HepG2 (cell line): ENCODE measurements around the gene TNNI2. TPM values are rescaled to one million over a fixed set of nuclear protein-coding genes. Genes with fewer than 3 reads are reported as not detected.

Experiments used
- ATAC-seq: fragments of 200-7000 bp; cut with Tn5 transposase; 3 replicates; pipeline ENCODE4 v1.9.1; 2020; ENCODE audit warnings: mild to moderate bottlenecking, moderate library complexity
- BruUV-seq: library from RNA; stranded (reverse); fragments of 400-500 nt; replicated peaks from 2 replicates; lab custom pipeline; 2021; lab: Mats Ljungman, UMichigan
- CTCF ChIA-PET: fragments of 300-600 bp; formaldehyde crosslinking; extraction: SDS; loops from one replicate; lab custom pipeline; 2021; ENCODE audit warnings: low total read pairs, inconsistent platforms, low intra/inter-chr PET ratio; lab: Yijun Ruan, JAX
- POLR2A ChIA-PET: fragments of 350-600 bp; sonication (Branson Sonifier 250); formaldehyde crosslinking; loops from one replicate; lab custom pipeline; 2020; ENCODE audit warnings: antibody characterized with exemption, inconsistent platforms; lab: Yijun Ruan, JAX
- DNase-seq: peaks from one replicate; pipeline ENCODE4 v3.0.0-alpha.2; 2015; ENCODE audit warnings: low spot score
- FAIRE-seq: peaks from 3 replicates; lab custom pipeline; 2011; peaks lifted over from hg19 to GRCh38; lab: Jason Lieb, UNC
- H2AFZ ChIP-seq: one replicate; pipeline ENCODE4 v1.6.1; 2011; ENCODE audit warnings: low read length, inconsistent platforms
- H3K27ac ChIP-seq: fragments of 300-600 bp; 3 replicates; pipeline ENCODE4 v1.8.0; 2011; ENCODE audit warnings: mixed run types, mild to moderate bottlenecking, mixed read lengths, low read length, inconsistent platforms; ENCODE audit not compliant: insufficient read depth; ENCODE audit errors: extremely low read length
- H3K27me3 ChIP-seq, 2 experiments: fragments of 200-600 bp in 1 of 2; 2 replicates in 1 of 2; 3 replicates in 1 of 2; pipeline versions ENCODE4 v1.6.0 to v1.8.0; 2011; ENCODE audit warnings: low read length in 2 of 2, mild to moderate bottlenecking in 2 of 2, moderate library complexity in 2 of 2, inconsistent platforms in 1 of 2; ENCODE audit not compliant: insufficient read depth in 2 of 2, control insufficient read depth in 1 of 2
- H3K36me3 ChIP-seq, 2 experiments: fragments of 200-600 bp in 1 of 2; replicated peaks in 1 of 2; 2 replicates in 1 of 2; 3 replicates in 1 of 2; pipeline versions ENCODE4 v1.5.1 to v1.8.0; 2011; ENCODE audit warnings: low read length in 2 of 2, inconsistent platforms in 1 of 2; ENCODE audit not compliant: insufficient read depth in 2 of 2, control insufficient read depth in 1 of 2
- H3K4me1 ChIP-seq: 2 replicates; pipeline ENCODE4 v1.5.1; 2012; ENCODE audit warnings: low read length, inconsistent platforms; ENCODE audit not compliant: insufficient read depth
- H3K4me2 ChIP-seq: 2 replicates; pipeline ENCODE4 v1.6.0; 2011; ENCODE audit warnings: low read depth, low read length, inconsistent platforms
- H3K4me3 ChIP-seq, 3 experiments: fragments of 200-600 bp in 1 of 3; sonication (generic), shearing (Covaris generic) in 1 of 3; replicated peaks in 1 of 3; 2 replicates each; pipeline ENCODE4 v1.5.1; 2011 to 2016; ENCODE audit warnings: low read length in 3 of 3, inconsistent platforms in 2 of 3, low read depth in 2 of 3, mild to moderate bottlenecking in 2 of 3, control low read depth in 1 of 3, mixed read lengths in 1 of 3; ENCODE audit not compliant: insufficient read depth in 1 of 3
- H3K79me2 ChIP-seq: one replicate; pipeline ENCODE4 v1.6.1; 2011; ENCODE audit warnings: low read length, inconsistent platforms; ENCODE audit not compliant: insufficient read depth
- H3K9ac ChIP-seq: 2 replicates; pipeline ENCODE4 v1.6.0; 2011; ENCODE audit warnings: mild to moderate bottlenecking, low read depth, low read length, inconsistent platforms; ENCODE audit not compliant: insufficient read depth
- H3K9me3 ChIP-seq: 2 replicates; pipeline ENCODE4 v1.5.1; 2012; ENCODE audit warnings: mild to moderate bottlenecking, low read length
- H4K20me1 ChIP-seq: 2 replicates; pipeline ENCODE4 v1.6.0; 2011; ENCODE audit warnings: inconsistent platforms, mild to moderate bottlenecking, low read length, moderate library complexity; ENCODE audit not compliant: insufficient read depth
- BORCS8-MEF2B ChIP-seq: sonication (generic); formaldehyde crosslinking; IDR thresholded peaks from 2 replicates; pipeline ENCODE4 v1.8.0; 2022; ENCODE audit warnings: mild to moderate bottlenecking, missing genetic modification reagents
- CREM ChIP-seq, 2 experiments: sonication (generic) in 1 of 2; formaldehyde crosslinking in 1 of 2; IDR thresholded peaks; 2 replicates each; pipeline versions ENCODE4 v1.4.0 to v1.6.1; 2016 to 2020; ENCODE audit warnings: antibody characterized with exemption in 1 of 2, mild to moderate bottlenecking in 1 of 2, missing genetic modification reagents in 1 of 2
- CTCF ChIP-seq: sonication (generic); formaldehyde crosslinking; IDR thresholded peaks from 2 replicates; pipeline ENCODE4 v1.5.0; 2020; ENCODE audit warnings: mild to moderate bottlenecking, missing genetic modification reagents, moderate library complexity
- FOXK1 ChIP-seq: sonication (generic); formaldehyde crosslinking; IDR thresholded peaks from 2 replicates; pipeline ENCODE4 v1.4.0; 2020; ENCODE audit warnings: low read depth, missing genetic modification reagents, borderline replicate concordance
- HNRNPL ChIP-seq: fragments of 200-400 bp; formaldehyde crosslinking; IDR thresholded peaks from 2 replicates; pipeline ENCODE4 v1.6.1; 2017; ENCODE audit warnings: mild to moderate bottlenecking, low read depth, low read length
- IRX3 ChIP-seq: sonication (generic); formaldehyde crosslinking; IDR thresholded peaks from 2 replicates; pipeline ENCODE4 v1.8.1; 2023; ENCODE audit warnings: mild to moderate bottlenecking, low read depth, missing genetic modification reagents, borderline replicate concordance
- NFATC3 ChIP-seq: sonication (generic); formaldehyde crosslinking; IDR thresholded peaks from 2 replicates; pipeline ENCODE4 v1.5.1; 2020; ENCODE audit warnings: mild to moderate bottlenecking, missing genetic modification reagents
- NR0B2 ChIP-seq: sonication (generic); formaldehyde crosslinking; IDR thresholded peaks from 2 replicates; pipeline ENCODE4 v1.4.0; 2020; ENCODE audit warnings: mild to moderate bottlenecking, missing genetic modification reagents
- POLR2AphosphoS2 ChIP-seq: IDR thresholded peaks from 2 replicates; pipeline ENCODE4 v1.6.1; 2011; ENCODE audit warnings: low read depth, low read length, improper control_type of control experiment
- STAG1 ChIP-seq: sonication (generic); formaldehyde crosslinking; IDR thresholded peaks from 2 replicates; pipeline ENCODE4 v1.4.0; 2020; ENCODE audit warnings: missing genetic modification reagents
- TERF1 ChIP-seq: sonication (generic); formaldehyde crosslinking; IDR thresholded peaks from 2 replicates; pipeline ENCODE4 v1.8.0; 2022; ENCODE audit warnings: mild to moderate bottlenecking, missing genetic modification reagents, moderate library complexity
- WGBS: methylation state at CpG from one replicate; pipeline ENCODE4 v1.1.6; 2017; ENCODE audit warnings: low lambda C conversion rate; 5-methylcytosine and 5-hydroxymethylcytosine counted together
- in situ Hi-C: cut with HindIII; loops from 2 replicates; pipeline ENCODE4 v1.10.0; 2017; ENCODE audit warnings: low pct_unique_long_range_greater_than_20kb; ENCODE audit not compliant: extremely low pct_ligation_motif_present
- intact Hi-C: fragments of 100-400 bp; cut with micrococcal nuclease; formaldehyde crosslinking; loops from one replicate; pipeline ENCODE4 v1.10.0; 2022; ENCODE audit not compliant: unreplicated experiment
- polyA plus RNA-seq, 8 experiments: library from polyadenylated mRNA; depleted of rRNA in 3 of 8; stranded (reverse) in 7 of 8; unstranded in 1 of 8; fragments of >200 nt; fragmentation: Illumina TruSeq in 4 of 8; extraction: Trizol in 4 of 8; gene quantifications; 2 replicates each; pipeline versions ENCODE4 v1.2.1 to v1.2.3, GENCODE V29; 2011 to 2016; ENCODE audit warnings: low read depth in 4 of 8, missing spikeins in 1 of 8, mixed read lengths in 1 of 8; ENCODE audit not compliant: insufficient read depth in 1 of 8
- total RNA-seq, 5 experiments: library from RNA; depleted of rRNA; stranded (reverse); fragments of >200 nt; fragmentation: Illumina TruSeq; extraction: Trizol; gene quantifications; 2 replicates each; pipeline ENCODE4 v1.2.3, GENCODE V29; 2016; ENCODE audit warnings: low read depth in 1 of 5

The TNNI2 gene
- total and polyA plus RNA-seq, 2 of the 13 experiments (the other 11 are each of a cell fraction or from before 2014, with no cell fraction given), result 7.2 to 12.0 TPM

GRCh38 chr11:1854949-1855885, 16.4 kb downstream of the TNNI2 start:
- no peaks in the 10 kb centered on the region for H3K9me3 ChIP-seq
- no peaks in the 10 kb centered on the region for H3K4me1 ChIP-seq
- ATAC-seq (no peak), DNase-seq (no peak), FAIRE-seq (no peak)
- no peak overlapping the region for H3K27ac ChIP-seq
- H3K27me3 ChIP-seq, result peaks cover 25 to 76% of the 10 kb centered on the region in 2 experiments
- ChIA-PET CTCF (no interaction called here), POLR2A (interaction anchor here (0.5 kb wide), 1 partner anchor 318 kb away, joined by 3 read pairs; no protein-coding TSS in a partner anchor)
- H4K20me1 ChIP-seq, result no peaks in the 10 kb centered on the region
- in situ Hi-C loops (no loop called here), intact Hi-C loops (no loop called here)
- peak; percentile 47 for TF ChIP-seq STAG1 (CRISPR knock-in tag)
- peak; percentile 49 for TF ChIP-seq CTCF (CRISPR knock-in tag)
- TF ChIP-seq BORCS8-MEF2B (CRISPR knock-in tag), result no peak
- no peak overlapping the region for H3K9ac ChIP-seq
- no peaks in the 10 kb centered on the region for H3K36me3 ChIP-seq
- 50% methylated on average over 1 of the region's 26 CpGs for WGBS
- no peaks in the 10 kb centered on the region for H3K79me2 ChIP-seq
- H2AFZ ChIP-seq, result no peak overlapping the region
- H3K4me3 ChIP-seq, result no peak overlapping the region
- BruUV-seq, result no TSS peak
- no peak overlapping the region for H3K4me2 ChIP-seq

GRCh38 chr11:1855886-1856265, 17.1 kb downstream of the TNNI2 start:
- in situ Hi-C loops (no loop called here), intact Hi-C loops (no loop called here)
- Histone ChIP-seq H3K4me1 (no peaks in the 10 kb centered on the region), H3K4me3 (no peak overlapping the region), H2AFZ (no peak overlapping the region), H3K27me3 (peaks cover 22 to 73% of the 10 kb centered on the region in 2 experiments), H3K4me2 (no peak overlapping the region), H3K9me3 (no peaks in the 10 kb centered on the region), H3K36me3 (no peaks in the 10 kb centered on the region), H3K9ac (no peak overlapping the region), H3K79me2 (no peaks in the 10 kb centered on the region), H4K20me1 (no peaks in the 10 kb centered on the region), H3K27ac (no peak overlapping the region)
- FAIRE-seq (no peak), DNase-seq (no peak), ATAC-seq (no peak)
- POLR2A ChIA-PET, result interaction anchor here (0.5 kb wide), 1 partner anchor 318 kb away, joined by 3 read pairs; no protein-coding TSS in a partner anchor
- no TSS peak for BruUV-seq
- 0% methylated on average over 3 of the region's 11 CpGs for WGBS
- CTCF ChIA-PET, result no interaction called here
- TF ChIP-seq POLR2AphosphoS2 (no peak), NR0B2 (CRISPR knock-in tag) (no peak), TERF1 (CRISPR knock-in tag) (no peak), NFATC3 (no peak), CREM (IDR thresholded peaks at IDR 0.05) (no peak), CREM (CRISPR knock-in tag; IDR thresholded peaks at IDR 0.05) (no peak), FOXK1 (no peak), IRX3 (CRISPR knock-in tag) (no peak), HNRNPL (no peak)
